GM23248 (cell line): ENCODE results near the gene RASA3. TPM values are rescaled to one million over a fixed set of nuclear protein-coding genes. Genes with fewer than 3 reads are reported as not detected.

Source experiments
- DNase-seq: peaks from one replicate; pipeline ENCODE4 v3.0.0-alpha.2; 2015
- H2AFZ ChIP-seq: fragments of 200-600 bp; sonication (generic); 2 replicates; pipeline ENCODE4 v1.6.1; 2016; ENCODE audit warnings: antibody characterized with exemption
- H3F3A ChIP-seq: fragments of 200-600 bp; sonication (generic); 2 replicates; pipeline ENCODE4 v1.6.1; 2016; ENCODE audit warnings: mild to moderate bottlenecking, antibody characterized with exemption, mixed run types; ENCODE audit not compliant: insufficient read depth
- H3K27ac ChIP-seq: fragments of 200-600 bp; sonication (generic); 2 replicates; pipeline ENCODE4 v1.5.1; 2016; ENCODE audit warnings: mild to moderate bottlenecking
- H3K27me3 ChIP-seq: fragments of 200-600 bp; sonication (generic); replicated peaks from 2 replicates; pipeline ENCODE4 v1.6.1; 2016; ENCODE audit warnings: mild to moderate bottlenecking; ENCODE audit not compliant: insufficient read depth
- H3K36me3 ChIP-seq: fragments of 200-600 bp; sonication (generic); 2 replicates; pipeline ENCODE4 v1.6.1; 2016; ENCODE audit warnings: low read depth, mild to moderate bottlenecking
- H3K4me1 ChIP-seq: fragments of 200-600 bp; sonication (generic); 2 replicates; pipeline ENCODE4 v1.6.1; 2016; ENCODE audit warnings: mild to moderate bottlenecking; ENCODE audit not compliant: insufficient read depth
- H3K4me2 ChIP-seq: fragments of 200-600 bp; sonication (generic); one replicate; pipeline ENCODE4 v1.6.1; 2016; ENCODE audit warnings: mild to moderate bottlenecking; ENCODE audit not compliant: unreplicated experiment
- H3K4me3 ChIP-seq: fragments of 200-600 bp; sonication (generic); 2 replicates; pipeline ENCODE4 v1.5.1; 2016; ENCODE audit warnings: mild to moderate bottlenecking
- H3K79me2 ChIP-seq: fragments of 200-600 bp; sonication (generic); 2 replicates; pipeline ENCODE4 v1.6.1; 2016; ENCODE audit warnings: mild to moderate bottlenecking; ENCODE audit not compliant: insufficient read depth
- H3K9ac ChIP-seq: fragments of 200-600 bp; sonication (generic); 2 replicates; pipeline ENCODE4 v1.6.1; 2016; ENCODE audit warnings: mild to moderate bottlenecking
- H3K9me2 ChIP-seq: fragments of 200-600 bp; sonication (generic); 2 replicates; pipeline ENCODE4 v1.6.1; 2016; ENCODE audit warnings: mixed run types, mild to moderate bottlenecking, moderate library complexity; ENCODE audit not compliant: insufficient read depth
- H3K9me3 ChIP-seq: fragments of 200-600 bp; sonication (generic); one replicate; pipeline ENCODE4 v1.6.1; 2017; ENCODE audit warnings: low read depth
- H4K20me1 ChIP-seq: fragments of 200-600 bp; sonication (generic); 2 replicates; pipeline ENCODE4 v1.6.0; 2016; ENCODE audit not compliant: insufficient read depth
- EZH2 ChIP-seq: fragments of 200-600 bp; sonication (generic); IDR thresholded peaks from 2 replicates; pipeline ENCODE4 v1.6.1; 2018; ENCODE audit warnings: antibody characterized with exemption, mild to moderate bottlenecking; ENCODE audit not compliant: insufficient read depth, poor library complexity, severe bottlenecking
- EZH2phosphoT487 ChIP-seq: fragments of 200-600 bp; sonication (generic); IDR thresholded peaks from 2 replicates; pipeline ENCODE4 v1.6.1; 2018; ENCODE audit warnings: antibody characterized with exemption, moderate library complexity, mild to moderate bottlenecking, low read depth; ENCODE audit not compliant: insufficient read depth
- WGBS, 2 experiments: methylation state at CpG; one replicate each; pipeline ENCODE4 v1.1.6; 2015 to 2017; ENCODE audit warnings: low lambda C conversion rate in 2 of 2, low coverage in 1 of 2; ENCODE audit errors: missing lambda C conversion rate in 2 of 2; 5-methylcytosine and 5-hydroxymethylcytosine counted together
- in situ Hi-C: fragments of 300-500 bp; cut with MboI; formaldehyde crosslinking; loops from 2 replicates; pipeline ENCODE4 v1.15.0; 2020
- polyA plus RNA-seq: library from polyadenylated mRNA; unstranded; fragments of >200 nt; fragmentation: Nextera tagmentation; extraction: Ambion mirVana; gene quantifications from 2 replicates; pipeline ENCODE4 v1.2.1, GENCODE V29; 2016
- total RNA-seq: library from RNA; depleted of rRNA; stranded (reverse); fragments of >200 nt; shearing (Covaris generic); gene quantifications from 2 replicates; pipeline ENCODE4 v1.2.3, GENCODE V29; 2014

RASA3 gene
- total and polyA plus RNA-seq, 2 experiments from 2014 or later, result 34.3 to 36.7 TPM

GRCh38 chr13:113960276-113960948 lies 172.0 kb downstream of the RASA3 start:
- WGBS, 2 experiments, result 88 to 90% methylated on average over 6 of the region's 6 CpGs
- in situ Hi-C loops, result no loop called here

DNA sequence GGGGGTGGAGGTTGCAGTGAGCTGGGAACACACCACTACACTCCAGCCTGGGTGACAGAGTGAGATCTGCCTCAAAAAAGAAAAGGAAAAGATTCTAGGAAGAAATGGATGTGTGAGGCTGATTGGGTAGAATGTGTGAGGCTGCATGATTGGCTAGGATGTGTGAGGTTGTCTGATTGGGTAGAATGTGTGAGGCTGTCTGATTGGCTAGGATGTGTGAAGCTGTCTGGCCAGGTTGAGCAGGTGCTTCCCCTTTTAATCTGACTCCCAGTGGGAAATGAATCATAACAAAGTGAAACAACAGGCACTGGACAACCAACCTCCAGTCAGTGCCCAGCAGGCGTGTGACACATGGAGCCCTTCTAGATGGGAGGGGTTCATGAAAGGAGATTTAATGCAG lies 173.2 kb downstream of the RASA3 start:
- Histone ChIP-seq H3K4me3 (no peak overlapping the region), H3K9me2 (no peaks in the 10 kb centered on the region), H3F3A (peaks cover 12% of the 10 kb centered on the region; the same call in 1 of the 2 replicates), H3K9ac (no peak overlapping the region), H2AFZ (no peak overlapping the region), H4K20me1 (no peaks in the 10 kb centered on the region), H3K36me3 (no peaks in the 10 kb centered on the region; the same call in 1 of the 2 replicates), H3K9me3 (no peaks in the 10 kb centered on the region), H3K4me2 (no peak overlapping the region), H3K4me1 (no peaks in the 10 kb centered on the region), H3K79me2 (no peaks in the 10 kb centered on the region), H3K27me3 (no peaks in the 10 kb centered on the region), H3K27ac (no peak overlapping the region)
- DNase-seq, result peak; percentile 34
- 95% methylated on average over 1 of the region's 1 CpG for WGBS, 2 experiments
- no peak for TF ChIP-seq EZH2phosphoT487
- TF ChIP-seq EZH2, result no peak
- in situ Hi-C loops, result no loop called here

More at GRCh38 chr13:113960276-113960948, 172.0 kb downstream of the RASA3 start:
- no peaks in the 10 kb centered on the region for H4K20me1 ChIP-seq
- H3K4me2 ChIP-seq, result no peak overlapping the region
- no peaks in the 10 kb centered on the region for H3K4me1 ChIP-seq
- no peaks in the 10 kb centered on the region for H3K27me3 ChIP-seq
- no peak for DNase-seq
- no peaks in the 10 kb centered on the region for H3K79me2 ChIP-seq
- H3K4me3 ChIP-seq, result no peak overlapping the region
- H3K36me3 ChIP-seq, result no peaks in the 10 kb centered on the region; the same call in 1 of the 2 replicates
- H2AFZ ChIP-seq, result no peak overlapping the region
- H3K9me2 ChIP-seq, result no peaks in the 10 kb centered on the region
- H3F3A ChIP-seq, result peaks cover 12% of the 10 kb centered on the region; the same call in 1 of the 2 replicates
- no peak overlapping the region for H3K27ac ChIP-seq
- TF ChIP-seq EZH2phosphoT487 (no peak), EZH2 (no peak)
- H3K9ac ChIP-seq, result no peak overlapping the region
- no peaks in the 10 kb centered on the region for H3K9me3 ChIP-seq

DNA sequence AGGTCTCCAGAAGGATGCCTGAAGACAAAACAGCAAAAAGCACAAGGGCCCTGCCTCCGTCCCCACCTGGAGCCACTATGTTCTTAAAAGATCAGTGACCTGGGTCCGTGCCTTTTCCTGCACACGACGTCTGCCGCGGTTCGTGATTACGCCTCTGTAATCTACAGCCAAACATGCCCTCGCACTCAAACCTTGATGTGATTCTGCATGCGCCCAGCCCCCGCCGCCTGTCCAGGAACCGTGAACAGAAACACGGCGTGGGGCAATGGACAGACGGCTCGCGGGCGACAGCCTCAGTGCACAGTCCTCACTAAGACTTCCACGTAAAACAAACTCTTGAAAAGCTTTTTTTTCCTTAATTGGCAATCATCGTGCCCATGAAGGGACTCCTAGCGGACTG lies 174.1 kb downstream of the RASA3 start:
- Histone ChIP-seq H3K9me2 (no peaks in the 10 kb centered on the region), H3K4me1 (peaks cover 7% of the 10 kb centered on the region), H3K4me3 (no peak overlapping the region), H3K27ac (no peak overlapping the region), H3K79me2 (no peaks in the 10 kb centered on the region), H2AFZ (no peak overlapping the region), H3K27me3 (no peaks in the 10 kb centered on the region), H4K20me1 (no peaks in the 10 kb centered on the region), H3K9me3 (no peaks in the 10 kb centered on the region), H3K36me3 (no peaks in the 10 kb centered on the region; the same call in 1 of the 2 replicates), H3K9ac (no peak overlapping the region), H3K4me2 (no peak overlapping the region), H3F3A (peaks cover 12% of the 10 kb centered on the region; the same call in 1 of the 2 replicates)
- in situ Hi-C loops, result no loop called here
- DNase-seq, result no peak
- 95 to 98% methylated on average over 21 to 22 of the region's 22 CpGs for WGBS, 2 experiments
- TF ChIP-seq EZH2, result no peak
- no peak for TF ChIP-seq EZH2phosphoT487

GRCh38 chr13:113956571-113956970 lies 175.9 kb downstream of the RASA3 start:
- Histone ChIP-seq H3K4me2 (no peak overlapping the region), H3K9me2 (no peaks in the 10 kb centered on the region), H3K4me3 (no peak overlapping the region), H3K4me1 (peaks cover 8% of the 10 kb centered on the region), H2AFZ (no peak overlapping the region), H4K20me1 (no peaks in the 10 kb centered on the region), H3K27me3 (no peaks in the 10 kb centered on the region), H3K79me2 (no peaks in the 10 kb centered on the region), H3F3A (peaks cover 12% of the 10 kb centered on the region; the same call in 1 of the 2 replicates), H3K36me3 (no peaks in the 10 kb centered on the region; the same call in 1 of the 2 replicates), H3K9me3 (no peaks in the 10 kb centered on the region), H3K9ac (no peak overlapping the region), H3K27ac (no peak overlapping the region)
- in situ Hi-C loops, result no loop called here
- 98% methylated on average over 12 to 14 of the region's 14 CpGs for WGBS, 2 experiments
- DNase-seq, result no peak
- TF ChIP-seq EZH2phosphoT487, result no peak
